Adipocyte (in vitro differentiated cells): ENCODE measurements around the gene ADD1.

Experiments
- DNase-seq: peaks from one replicate; pipeline ENCODE4 v3.0.0-alpha.2; 2015; ENCODE audit warnings: low read depth
- H3K27me3 ChIP-seq: replicated peaks from 2 replicates; pipeline ENCODE4 v1.7.0; 2013; ENCODE audit warnings: mild to moderate bottlenecking, low read length, moderate library complexity; ENCODE audit not compliant: control insufficient read depth, insufficient read depth
- H3K36me3 ChIP-seq: 2 replicates; pipeline ENCODE4 v1.7.0; 2013; ENCODE audit warnings: low read length, mild to moderate bottlenecking, moderate library complexity; ENCODE audit not compliant: control insufficient read depth, insufficient read depth, severe bottlenecking
- H3K4me1 ChIP-seq: 2 replicates; pipeline ENCODE4 v1.7.0; 2013; ENCODE audit warnings: mild to moderate bottlenecking, low read length, moderate library complexity; ENCODE audit not compliant: control insufficient read depth, insufficient read depth
- H3K4me3 ChIP-seq: 2 replicates; pipeline ENCODE4 v1.7.0; 2013; ENCODE audit warnings: mild to moderate bottlenecking, low read length, moderate library complexity
- H3K9ac ChIP-seq: 2 replicates; pipeline ENCODE4 v1.7.0; 2013; ENCODE audit warnings: mild to moderate bottlenecking, low read length, moderate library complexity
- H3K9me3 ChIP-seq: 2 replicates; pipeline ENCODE4 v1.7.0; 2013; ENCODE audit warnings: mild to moderate bottlenecking, low read length, moderate library complexity; ENCODE audit not compliant: control insufficient read depth

Gene ADD1

GRCh38 chr4:2964706-2965258, 121.1 kb downstream of the ADD1 start:
- peaks cover 26% of the 10 kb centered on the region for H3K4me1 ChIP-seq
- peak overlapping the region; percentile 99 for H3K9ac ChIP-seq
- peak; percentile 12 for DNase-seq
- H3K27me3 ChIP-seq, result no peaks in the 10 kb centered on the region
- no peaks in the 10 kb centered on the region for H3K36me3 ChIP-seq
- peak overlapping the region; percentile 90 for H3K4me3 ChIP-seq
- no peaks in the 10 kb centered on the region for H3K9me3 ChIP-seq

GRCh38 chr4:2965262-2965661, 121.6 kb downstream of the ADD1 start:
- H3K4me3 ChIP-seq, result peak overlapping the region; percentile 90
- no peaks in the 10 kb centered on the region for H3K9me3 ChIP-seq
- H3K36me3 ChIP-seq, result no peaks in the 10 kb centered on the region
- H3K27me3 ChIP-seq, result no peaks in the 10 kb centered on the region
- peak overlapping the region; percentile 99 for H3K9ac ChIP-seq
- DNase-seq, result no peak
- H3K4me1 ChIP-seq, result peaks cover 23% of the 10 kb centered on the region

- Histone ChIP-seq H3K36me3 (peaks cover 3% of the 10 kb centered on the region), H3K4me3 (no peak overlapping the region), H3K9me3 (no peaks in the 10 kb centered on the region), H3K4me1 (peaks cover 10% of the 10 kb centered on the region), H3K27me3 (no peaks in the 10 kb centered on the region), H3K9ac (no peak overlapping the region)
- no peak for DNase-seq
These were observed 124.7 kb downstream of the ADD1 start for GRCh38 chr4:2968381-2968780.

DNA sequence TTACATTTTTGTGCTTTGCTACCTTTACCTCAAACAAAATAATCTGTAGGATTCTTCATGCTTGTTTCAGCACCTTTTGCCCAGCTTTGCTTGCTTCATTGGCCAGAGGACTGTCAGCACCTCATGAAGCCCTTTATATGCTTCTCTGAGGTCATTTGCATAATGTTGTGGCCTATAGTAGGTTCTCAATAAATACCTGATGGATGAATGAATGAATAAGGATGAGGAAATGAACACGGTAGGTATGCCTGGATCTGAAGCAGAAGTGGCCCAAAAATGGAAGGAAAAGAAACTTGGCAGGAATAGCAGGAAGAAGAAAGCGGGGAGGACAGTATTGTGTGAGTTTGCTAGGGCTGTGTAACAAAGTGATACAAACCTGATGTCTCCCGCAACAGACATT, 127.6 kb downstream of the ADD1 start:
- DNase-seq, result no peak
- Histone ChIP-seq H3K4me1 (no peaks in the 10 kb centered on the region), H3K9ac (no peak overlapping the region), H3K9me3 (no peaks in the 10 kb centered on the region), H3K36me3 (peaks cover 3% of the 10 kb centered on the region), H3K4me3 (no peak overlapping the region), H3K27me3 (no peaks in the 10 kb centered on the region)

DNA sequence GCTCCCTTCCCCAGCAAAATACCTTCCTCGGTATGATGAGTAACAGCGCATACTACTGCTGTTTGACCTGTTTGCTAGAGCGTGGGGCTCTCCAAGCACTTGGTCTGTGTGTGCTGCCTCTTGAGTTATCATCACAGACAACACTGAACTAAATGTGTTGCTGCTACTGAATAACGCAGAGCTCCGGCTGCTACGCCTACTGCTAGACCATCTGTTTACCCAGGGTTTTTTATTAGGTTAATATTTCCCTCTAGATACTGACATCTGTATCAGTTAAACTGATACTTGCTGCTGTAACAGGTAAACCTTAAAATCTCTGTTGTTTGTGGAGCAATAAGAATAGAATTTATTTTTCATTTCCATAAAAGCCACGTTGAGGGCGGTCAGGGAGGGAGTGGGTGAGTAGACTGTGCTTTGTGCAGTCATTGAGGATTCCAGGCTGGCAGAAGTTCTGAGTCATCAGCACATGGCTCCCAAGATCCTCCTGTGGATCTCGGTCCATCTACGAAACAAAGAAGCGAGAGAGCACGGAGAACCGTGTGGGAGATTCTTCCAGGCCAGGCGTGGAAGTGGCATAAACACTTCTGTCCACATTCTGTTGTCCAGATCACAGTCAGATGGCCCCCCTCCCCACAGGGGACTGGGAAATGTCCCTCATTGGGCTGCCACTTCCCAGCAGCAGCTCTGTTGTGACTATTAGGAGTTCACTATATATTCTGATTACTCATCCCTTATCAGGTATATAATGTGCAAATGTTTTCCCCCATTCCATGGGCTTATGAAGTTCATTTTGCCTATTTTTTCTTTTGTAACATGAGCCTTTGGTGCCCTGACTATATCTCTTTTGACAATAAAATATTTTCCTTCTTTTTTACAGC, 133.8 kb downstream of the ADD1 start:
- H3K4me3 ChIP-seq, result no peak overlapping the region
- no peak overlapping the region for H3K9ac ChIP-seq
- DNase-seq, result peak; percentile 40
- H3K4me1 ChIP-seq, result peaks cover 6% of the 10 kb centered on the region
- no peaks in the 10 kb centered on the region for H3K27me3 ChIP-seq
- peaks cover 7% of the 10 kb centered on the region for H3K9me3 ChIP-seq
- no peaks in the 10 kb centered on the region for H3K36me3 ChIP-seq
